ENCODE measurements around the gene C19orf73.
A peak's percentile ranks its signal among the peaks of the same experiment; 100 is the strongest.

C19orf73 gene

DNA sequence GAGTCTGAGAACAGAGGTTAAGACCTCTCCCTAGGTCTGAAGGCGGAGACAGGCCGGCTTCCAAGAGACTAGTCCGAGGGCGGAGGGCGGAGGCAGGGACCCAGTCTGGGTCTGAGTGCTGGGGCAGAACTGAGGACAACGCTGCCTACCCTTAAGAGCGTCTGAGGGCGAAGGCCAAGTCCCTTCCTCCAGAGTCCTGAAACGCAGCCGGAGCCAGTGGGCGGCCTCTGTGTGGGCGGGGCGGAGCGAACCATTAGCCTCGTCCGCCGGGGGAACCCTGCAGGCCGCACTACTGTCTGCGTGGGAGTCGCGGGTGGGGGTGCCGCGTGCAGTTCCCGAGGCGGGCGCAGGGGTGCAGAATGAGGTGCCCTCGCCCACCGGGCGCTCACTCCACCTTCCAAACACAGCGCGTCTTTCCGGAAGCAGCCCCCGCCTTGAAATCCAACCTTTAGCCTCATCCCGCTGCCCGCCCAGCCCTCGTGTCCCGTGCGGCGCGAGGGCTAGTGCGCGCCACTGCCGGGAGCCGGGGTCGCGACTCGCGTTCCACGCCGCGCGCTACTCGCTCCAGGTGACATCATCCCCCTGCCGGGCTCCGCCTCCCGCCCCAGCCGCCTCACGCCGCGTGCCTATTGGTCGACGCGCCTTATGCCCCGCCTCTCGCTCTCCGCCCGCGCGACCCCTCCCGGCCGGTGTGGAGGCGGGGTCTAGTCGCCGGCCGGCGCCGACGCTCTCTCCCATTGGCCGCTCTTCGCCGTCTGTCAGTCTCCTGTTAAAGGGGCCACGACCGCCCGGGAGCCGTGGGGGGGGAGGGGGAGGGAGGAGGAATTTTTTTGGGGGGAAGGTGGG is at the start of gene C19orf73:
Gene C19orf73, minus strand, starts transcription at position 579 of the 846 bp plus-strand sequence. Its CDS starts 121 bp downstream, at position 458.
- TF ChIP-seq, protein P1, sequence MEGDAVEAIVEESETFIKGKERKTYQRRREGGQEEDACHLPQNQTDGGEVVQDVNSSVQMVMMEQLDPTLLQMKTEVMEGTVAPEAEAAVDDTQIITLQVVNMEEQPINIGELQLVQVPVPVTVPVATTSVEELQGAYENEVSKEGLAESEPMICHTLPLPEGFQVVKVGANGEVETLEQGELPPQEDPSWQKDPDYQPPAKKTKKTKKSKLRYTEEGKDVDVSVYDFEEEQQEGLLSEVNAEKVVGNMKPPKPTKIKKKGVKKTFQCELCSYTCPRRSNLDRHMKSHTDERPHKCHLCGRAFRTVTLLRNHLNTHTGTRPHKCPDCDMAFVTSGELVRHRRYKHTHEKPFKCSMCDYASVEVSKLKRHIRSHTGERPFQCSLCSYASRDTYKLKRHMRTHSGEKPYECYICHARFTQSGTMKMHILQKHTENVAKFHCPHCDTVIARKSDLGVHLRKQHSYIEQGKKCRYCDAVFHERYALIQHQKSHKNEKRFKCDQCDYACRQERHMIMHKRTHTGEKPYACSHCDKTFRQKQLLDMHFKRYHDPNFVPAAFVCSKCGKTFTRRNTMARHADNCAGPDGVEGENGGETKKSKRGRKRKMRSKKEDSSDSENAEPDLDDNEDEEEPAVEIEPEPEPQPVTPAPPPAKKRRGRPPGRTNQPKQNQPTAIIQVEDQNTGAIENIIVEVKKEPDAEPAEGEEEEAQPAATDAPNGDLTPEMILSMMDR (IDR thresholded peaks at IDR 0.05; ENCODE audit: control insufficient read depth, extremely low read depth, insufficient read depth), result no peak
- DNase-seq (ENCODE audit: low read depth), result peak; percentile 74
- H3K4me3 ChIP-seq (ENCODE audit: low read depth, low read length), result peak within 1 kb of the TSS; percentile 54

DNA sequence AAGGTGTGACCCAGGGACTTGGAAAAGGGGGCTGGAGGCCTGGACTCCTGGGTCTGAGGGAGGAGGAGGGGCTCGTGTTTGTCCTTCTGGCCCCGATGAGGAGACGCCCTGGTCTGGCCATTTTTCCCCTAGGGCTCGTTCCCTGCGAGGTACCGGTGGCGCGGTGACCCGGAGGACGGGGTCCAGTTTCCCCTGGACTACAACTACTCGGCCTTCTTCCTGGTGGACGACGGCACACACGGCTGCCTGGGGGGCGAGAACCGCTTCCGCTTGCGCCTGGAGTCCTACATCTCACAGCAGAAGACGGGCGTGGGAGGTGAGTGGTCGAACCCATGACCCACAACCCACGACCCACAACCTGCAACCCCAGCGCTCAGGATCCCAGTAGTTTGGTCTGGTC is 49.5 kb upstream of the C19orf73 start:
- H3K4me3 ChIP-seq (ENCODE audit: low read depth, low read length), result no peak overlapping the region
- TF ChIP-seq, protein P1 (IDR thresholded peaks at IDR 0.05; ENCODE audit: control insufficient read depth, extremely low read depth, insufficient read depth), result no peak
- no peak for DNase-seq (ENCODE audit: low read depth)

GRCh38 chr19:49167857-49168409 is 49.0 kb upstream of the C19orf73 start:
- TF ChIP-seq, protein P1 (IDR thresholded peaks at IDR 0.05; ENCODE audit: control insufficient read depth, extremely low read depth, insufficient read depth), result no peak
- no peak overlapping the region for H3K4me3 ChIP-seq (ENCODE audit: low read depth, low read length)
- no peak for DNase-seq (ENCODE audit: low read depth)

DNA sequence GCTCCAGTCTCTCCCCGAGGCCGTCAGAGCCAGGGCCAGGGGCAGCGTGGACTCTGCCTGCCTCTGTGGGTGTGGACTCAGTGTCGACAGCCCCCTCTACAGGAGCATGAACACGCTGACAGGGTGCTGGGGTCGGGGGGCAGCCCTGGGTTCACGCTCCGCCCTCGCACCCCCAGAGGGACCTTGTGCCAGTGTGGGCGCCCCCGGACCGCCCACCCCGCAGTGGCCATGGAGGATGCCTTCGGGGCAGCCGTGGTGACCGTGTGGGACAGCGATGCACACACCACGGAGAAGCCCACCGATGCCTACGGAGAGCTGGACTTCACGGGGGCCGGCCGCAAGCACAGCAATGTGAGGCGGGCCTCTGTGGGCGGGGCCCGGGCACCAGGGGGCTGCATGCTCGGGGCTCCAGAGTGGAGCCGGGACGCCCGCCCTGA is 46.9 kb upstream of the C19orf73 start:
- no peak overlapping the region for H3K4me3 ChIP-seq (ENCODE audit: low read depth, low read length)
- DNase-seq (ENCODE audit: low read depth), result no peak
- TF ChIP-seq, protein P1 (IDR thresholded peaks at IDR 0.05; ENCODE audit: control insufficient read depth, extremely low read depth, insufficient read depth), result 0 out of 2 replicates have a peak, but pooled peaks have one; percentile 12

DNA sequence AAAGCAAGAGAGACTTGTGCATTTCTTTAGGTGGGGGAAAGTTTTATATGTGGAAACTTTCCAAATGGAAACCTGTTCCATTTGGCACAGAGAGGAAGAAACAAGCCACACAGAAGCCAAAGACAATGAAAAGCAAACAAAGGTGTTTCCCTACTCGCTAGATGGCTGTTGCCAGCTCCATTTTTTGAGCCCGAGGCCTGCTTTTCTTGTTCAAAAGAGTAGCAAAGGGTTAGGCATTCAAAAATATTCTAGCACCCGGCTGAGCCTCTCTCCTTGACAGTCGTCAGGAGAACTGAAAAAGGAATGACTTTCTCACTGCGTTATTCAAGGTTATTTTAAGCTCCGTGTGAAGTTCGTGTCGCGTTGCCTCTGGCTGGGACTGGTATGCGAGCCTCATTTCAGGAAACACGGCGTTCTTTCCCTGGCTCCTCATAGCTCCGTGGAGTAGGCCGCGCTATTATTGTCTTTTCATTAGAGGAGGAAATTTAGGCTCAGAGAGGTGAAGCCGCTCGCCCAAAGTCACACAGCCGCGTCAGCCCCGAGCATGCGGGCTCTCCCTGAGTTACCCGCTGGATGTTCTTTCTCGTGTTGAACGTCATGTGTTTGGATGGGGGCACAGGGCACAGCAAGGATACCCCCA is 46.3 kb upstream of the C19orf73 start:
- peak; percentile 90 for DNase-seq (ENCODE audit: low read depth)
- TF ChIP-seq, protein P1 (IDR thresholded peaks at IDR 0.05; ENCODE audit: control insufficient read depth, extremely low read depth, insufficient read depth), result no peak

GRCh38 chr19:49161987-49162386 is 43.0 kb upstream of the C19orf73 start:
- no peak for DNase-seq (ENCODE audit: low read depth)
- TF ChIP-seq, protein P1 (IDR thresholded peaks at IDR 0.05; ENCODE audit: control insufficient read depth, extremely low read depth, insufficient read depth), result no peak
- H3K4me3 ChIP-seq (ENCODE audit: low read depth, low read length), result no peak overlapping the region

More for the DNA sequence above, 46.3 kb upstream of the C19orf73 start:
- no peak overlapping the region for H3K4me3 ChIP-seq (ENCODE audit: low read depth, low read length)
